AG09309 (cell line): ENCODE measurements around the gene RAPGEF2.

Experiments
- DNase-seq: peaks from one replicate; pipeline ENCODE4 v3.0.0-alpha.2; 2010; ENCODE audit warnings: low read depth
- H3K4me3 ChIP-seq: 2 replicates; pipeline ENCODE4 v1.5.1; 2011; ENCODE audit warnings: mild to moderate bottlenecking, low read depth, low read length, moderate library complexity; ENCODE audit not compliant: control insufficient read depth
- CTCF ChIP-seq: IDR thresholded peaks from 2 replicates; pipeline ENCODE4 v1.5.1; 2011; ENCODE audit warnings: mild to moderate bottlenecking, low read depth, low read length, inconsistent platforms; ENCODE audit not compliant: insufficient read depth, control insufficient read depth; ENCODE audit errors: missing control alignments

RAPGEF2 gene

GRCh38 chr4:159171287-159171686 lies 68.4 kb downstream of the RAPGEF2 start:
- no peak for DNase-seq
- H3K4me3 ChIP-seq: no peak overlapping the region
- no peak for TF ChIP-seq CTCF

- TF ChIP-seq CTCF: no peak
- no peak overlapping the region for H3K4me3 ChIP-seq
- DNase-seq: no peak
Observed at GRCh38 chr4:159173886-159174285, 71.0 kb downstream of the RAPGEF2 start.

- no peak for DNase-seq
- H3K4me3 ChIP-seq: no peak overlapping the region
- TF ChIP-seq CTCF: no peak
Observed at GRCh38 chr4:159174645-159175084, 71.8 kb downstream of the RAPGEF2 start.

- H3K4me3 ChIP-seq: peak overlapping the region; percentile 21
- DNase-seq: peak; percentile 73
- peak; percentile 73 for TF ChIP-seq CTCF
Observed at GRCh38 chr4:159175085-159175988, 72.5 kb downstream of the RAPGEF2 start.

- TF ChIP-seq CTCF: no peak
- peak overlapping the region; percentile 21 for H3K4me3 ChIP-seq
- DNase-seq: no peak
Observed at GRCh38 chr4:159175989-159176375, 73.1 kb downstream of the RAPGEF2 start.

- no peak for DNase-seq
- H3K4me3 ChIP-seq: no peak overlapping the region
- no peak for TF ChIP-seq CTCF
Observed at GRCh38 chr4:159177265-159178150, 74.6 kb downstream of the RAPGEF2 start.
